Fibroblast of skin of back (primary cell): ENCODE measurements around the gene ZBP1.

Source experiments
- DNase-seq: peaks from one replicate; pipeline ENCODE4 v3.0.0-alpha.2; 2013

ZBP1 gene

DNA sequence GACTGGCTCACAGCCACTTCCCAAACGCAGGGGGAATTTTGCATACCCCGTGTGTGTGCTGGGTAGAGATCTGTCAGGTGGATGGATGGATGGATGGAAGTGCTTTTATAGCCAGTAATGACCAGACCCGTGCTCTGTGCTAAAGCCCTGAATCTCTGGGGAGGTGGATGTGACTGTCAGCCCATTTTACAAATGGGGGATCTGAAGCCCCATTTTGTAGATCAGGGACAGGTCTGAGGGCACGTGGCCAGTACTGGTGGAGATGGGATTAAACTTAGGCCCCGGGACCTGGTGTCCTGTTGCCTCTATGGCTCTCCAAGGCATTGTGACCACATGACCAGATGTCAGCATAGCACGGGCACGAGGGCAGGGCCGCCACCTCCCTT, 38.2 kb upstream of the ZBP1 start:
- DNase-seq, result no peak

DNA sequence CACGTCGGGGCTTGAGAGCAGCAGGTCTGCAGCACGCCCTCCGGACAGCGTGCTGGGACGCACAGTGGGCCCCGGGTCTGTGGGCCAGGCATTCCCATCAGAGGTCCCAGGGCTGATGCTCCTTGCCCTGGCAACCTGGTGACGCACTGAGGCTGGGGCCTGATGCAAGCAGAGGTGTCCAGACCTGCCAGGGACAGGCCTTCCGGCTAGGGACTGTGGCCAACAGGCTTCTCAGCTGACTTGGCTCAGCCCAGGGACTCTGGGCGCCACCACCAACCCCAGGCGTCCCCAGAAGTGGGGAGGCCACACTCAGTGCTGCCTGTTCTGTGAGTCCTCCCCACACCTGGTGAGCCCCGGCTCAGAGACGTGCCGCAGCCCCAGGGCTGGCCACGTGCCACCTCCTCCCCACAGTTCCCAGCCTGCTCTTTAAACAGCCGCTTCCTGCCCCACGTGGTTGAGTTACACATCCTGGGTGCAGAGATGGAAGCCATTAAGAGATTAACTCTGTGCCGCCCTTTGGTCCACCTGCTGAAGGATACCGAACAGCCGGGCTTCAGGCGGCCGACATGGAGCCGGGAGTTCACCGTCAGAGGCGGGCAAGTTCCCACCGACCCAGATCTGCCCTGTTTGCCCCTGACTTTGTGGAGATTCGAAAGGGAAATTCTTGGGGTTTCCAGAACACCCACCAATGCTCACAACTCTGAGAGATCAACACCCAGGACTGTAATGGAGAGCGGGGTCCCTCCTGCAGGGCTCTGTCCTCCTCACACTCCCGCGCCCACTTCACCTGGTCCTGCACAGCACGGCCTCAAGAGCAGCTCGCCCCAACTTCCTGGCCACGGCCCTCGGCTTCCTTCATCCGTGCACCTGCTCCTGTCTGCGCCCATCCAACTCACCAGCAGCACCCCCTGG, 37.6 kb upstream of the ZBP1 start:
- no peak for DNase-seq

DNA sequence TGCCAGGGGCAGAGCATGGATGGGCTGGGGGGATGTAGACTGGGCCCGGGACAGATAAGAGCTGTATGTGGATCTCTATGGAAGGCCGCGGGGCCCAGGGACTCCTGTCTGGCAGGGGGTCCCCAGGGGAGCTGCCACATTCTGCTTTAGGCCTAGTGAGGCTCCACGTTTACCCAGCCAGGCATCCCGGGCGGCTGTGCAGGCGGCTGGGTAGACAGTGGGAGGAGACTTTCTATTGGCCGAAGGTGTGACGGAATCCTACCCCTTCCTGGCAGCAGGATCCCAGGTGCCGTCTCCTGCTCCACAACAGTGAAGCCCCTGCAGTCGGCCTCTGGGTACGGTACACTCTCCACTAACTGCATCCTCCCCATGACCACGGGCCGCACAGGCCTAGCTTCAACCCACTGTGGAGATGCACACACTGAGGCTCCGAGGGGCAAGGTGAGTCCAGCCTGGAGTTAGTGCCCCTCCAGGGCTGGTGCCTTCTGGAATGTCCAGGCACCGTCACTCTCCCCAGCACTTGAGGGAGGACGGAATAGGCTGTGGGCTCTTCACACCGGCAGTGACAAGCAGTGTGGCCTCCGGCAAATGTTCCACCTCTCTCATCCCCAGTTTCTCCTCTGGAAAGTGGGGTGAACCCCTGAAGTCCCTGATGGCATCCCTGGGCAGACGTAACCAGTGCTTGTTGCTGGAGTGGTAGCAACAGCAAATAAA, 36.8 kb upstream of the ZBP1 start:
- DNase-seq, result no peak

- DNase-seq, result no peak
These were observed 36.1 kb upstream of the ZBP1 start for GRCh38 chr20:57656252-57656820.

DNA sequence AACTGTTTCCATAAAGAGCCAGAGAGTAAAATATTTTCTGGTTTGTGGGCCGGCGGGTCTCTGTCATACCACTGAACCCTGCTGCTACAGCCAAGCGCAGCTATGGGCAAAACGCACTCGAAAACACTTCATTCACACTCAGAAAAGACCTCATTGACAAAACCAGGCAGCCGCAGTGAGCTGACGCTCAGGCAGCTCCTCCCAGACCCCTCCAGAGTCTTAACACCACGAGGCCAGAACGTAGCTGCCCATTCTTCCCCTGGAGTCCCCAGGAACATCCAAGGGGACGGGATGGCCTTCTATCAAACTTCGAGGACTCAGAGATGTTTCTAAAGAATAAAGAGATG, 35.6 kb upstream of the ZBP1 start:
- DNase-seq, result no peak

DNA sequence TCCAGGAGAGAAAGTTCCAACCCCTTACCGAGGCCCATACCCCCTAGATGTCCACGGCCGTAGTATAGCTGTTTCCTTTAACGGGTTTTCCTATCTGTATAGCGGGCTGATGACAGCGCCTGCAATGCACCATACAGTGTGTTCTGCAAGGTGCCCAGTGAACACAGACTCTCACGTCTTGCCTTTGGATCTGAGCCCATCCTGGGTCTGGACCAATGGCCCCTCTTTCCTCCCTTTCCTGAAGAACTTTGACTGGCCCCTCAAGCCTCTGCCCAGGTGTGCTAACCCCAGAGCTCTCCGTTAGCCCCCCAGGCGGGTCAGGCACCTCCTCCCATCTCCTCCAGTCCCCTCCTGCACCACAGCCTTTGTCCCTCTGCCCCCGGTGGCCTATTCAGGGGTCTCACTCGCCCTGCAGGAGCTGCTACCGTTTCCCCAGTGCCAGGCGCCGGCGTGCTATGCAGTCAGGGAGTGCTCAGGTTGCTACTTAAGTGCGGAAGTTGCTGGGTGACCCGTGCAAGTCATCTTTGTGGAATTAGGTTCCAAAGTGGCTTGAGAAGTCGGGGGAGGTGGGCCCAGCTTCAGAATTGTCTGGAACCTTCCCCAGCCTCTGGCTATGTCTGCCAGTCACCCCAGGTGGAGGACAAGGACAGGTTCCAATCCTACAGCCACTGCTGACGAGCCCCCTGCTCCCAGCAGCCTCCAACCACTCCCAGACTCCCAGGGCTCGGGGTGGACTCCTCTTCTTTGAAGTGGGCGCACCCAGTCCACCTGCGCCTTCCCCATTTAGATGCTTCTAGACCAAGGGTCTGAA, 35.0 kb upstream of the ZBP1 start:
- DNase-seq, result no peak

- peak; percentile 49 for DNase-seq
These were observed 34.3 kb upstream of the ZBP1 start for GRCh38 chr20:57654363-57654997.

DNA sequence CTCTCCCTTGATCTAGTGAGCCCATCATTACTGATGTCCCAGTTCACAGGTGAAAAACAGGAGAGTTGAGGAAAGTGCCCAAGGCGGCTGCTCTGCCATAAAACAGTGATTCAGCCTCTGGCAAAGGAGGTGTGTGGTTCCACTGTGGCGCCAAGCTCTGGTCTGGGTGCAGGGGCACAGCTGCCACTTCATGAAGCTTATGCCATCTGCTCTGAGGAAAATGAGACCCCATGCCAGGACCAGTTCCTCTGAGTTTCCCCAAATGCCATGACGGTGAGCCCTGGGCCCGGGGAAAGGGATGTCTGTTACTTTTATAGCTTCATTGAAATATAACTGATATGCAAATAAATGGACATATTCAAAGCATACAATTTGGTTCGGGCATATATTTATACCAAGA, 33.7 kb upstream of the ZBP1 start:
- DNase-seq, result no peak

GRCh38 chr20:57653546-57653900, 33.3 kb upstream of the ZBP1 start:
- DNase-seq, result no peak

DNA sequence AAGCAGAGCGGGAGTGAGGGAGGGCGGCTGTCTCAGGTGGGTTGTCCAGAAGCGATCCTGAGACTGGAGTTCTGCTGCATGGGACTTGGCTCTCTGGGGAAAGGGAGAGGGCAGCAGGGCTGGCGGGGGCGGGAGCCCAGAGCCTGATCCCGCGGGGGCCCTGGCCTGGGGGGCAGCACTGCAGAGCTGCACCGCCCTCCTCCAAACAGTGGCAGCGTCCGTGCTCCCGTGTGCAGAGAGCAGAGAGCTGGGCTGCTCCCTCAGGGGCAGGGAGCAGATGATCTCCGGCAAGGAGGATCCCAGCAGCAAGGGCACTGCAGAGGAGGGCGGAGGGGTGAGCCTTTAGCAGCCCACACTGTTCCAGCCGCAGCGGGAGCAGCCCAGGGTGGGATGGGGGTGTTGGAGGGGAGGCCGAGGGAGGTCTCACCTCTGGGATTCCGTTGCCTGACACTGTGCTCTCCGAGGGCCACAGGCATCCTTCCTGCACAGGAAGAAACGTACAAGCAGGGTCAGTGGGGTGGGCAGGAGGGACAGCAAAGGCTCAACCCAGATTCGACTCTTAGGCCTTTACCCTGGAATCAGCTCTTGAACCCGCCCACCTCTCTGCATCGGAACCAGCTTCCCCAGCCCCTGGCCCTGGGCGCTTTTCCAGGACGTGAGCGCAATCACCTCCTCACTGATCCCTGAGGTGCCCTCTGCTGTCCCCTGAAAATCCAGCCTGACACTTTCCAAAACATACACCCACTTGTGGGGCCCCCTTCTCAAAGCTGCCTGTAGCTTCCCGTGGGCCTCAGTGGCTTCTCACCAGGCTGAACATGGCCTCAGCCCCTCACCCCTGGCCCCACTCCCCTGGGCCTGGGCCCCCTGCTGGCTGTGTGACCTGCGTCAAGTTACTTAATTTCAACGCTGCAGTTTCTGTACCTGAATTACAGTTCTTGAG, 32.6 kb upstream of the ZBP1 start:
- DNase-seq, result no peak

GRCh38 chr20:57651881-57652605, 31.8 kb upstream of the ZBP1 start:
- DNase-seq, result no peak

GRCh38 chr20:57650756-57651483, 30.7 kb upstream of the ZBP1 start:
- no peak for DNase-seq

DNA sequence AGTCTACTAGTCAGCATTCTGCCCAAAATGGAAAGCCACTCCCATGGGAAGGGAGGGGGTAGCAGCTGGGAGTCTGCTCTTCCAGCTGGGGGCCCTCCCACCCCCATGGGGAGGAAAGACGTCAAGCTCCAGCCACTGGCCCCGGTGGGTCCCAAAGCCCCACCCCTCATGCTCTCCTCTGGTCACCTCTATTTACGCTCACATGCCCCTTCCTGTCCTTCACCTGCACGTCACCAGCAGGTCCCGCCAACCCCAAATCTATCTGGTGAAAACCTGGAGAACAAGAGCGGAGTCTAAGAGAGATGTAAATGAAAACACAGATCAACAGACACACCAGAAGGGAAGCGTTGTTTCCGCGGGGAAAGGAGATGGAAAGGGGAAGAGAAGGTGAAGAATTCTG, 30.0 kb upstream of the ZBP1 start:
- DNase-seq, result no peak

- no peak for DNase-seq
These were observed 29.4 kb upstream of the ZBP1 start for GRCh38 chr20:57649617-57650015.

DNA sequence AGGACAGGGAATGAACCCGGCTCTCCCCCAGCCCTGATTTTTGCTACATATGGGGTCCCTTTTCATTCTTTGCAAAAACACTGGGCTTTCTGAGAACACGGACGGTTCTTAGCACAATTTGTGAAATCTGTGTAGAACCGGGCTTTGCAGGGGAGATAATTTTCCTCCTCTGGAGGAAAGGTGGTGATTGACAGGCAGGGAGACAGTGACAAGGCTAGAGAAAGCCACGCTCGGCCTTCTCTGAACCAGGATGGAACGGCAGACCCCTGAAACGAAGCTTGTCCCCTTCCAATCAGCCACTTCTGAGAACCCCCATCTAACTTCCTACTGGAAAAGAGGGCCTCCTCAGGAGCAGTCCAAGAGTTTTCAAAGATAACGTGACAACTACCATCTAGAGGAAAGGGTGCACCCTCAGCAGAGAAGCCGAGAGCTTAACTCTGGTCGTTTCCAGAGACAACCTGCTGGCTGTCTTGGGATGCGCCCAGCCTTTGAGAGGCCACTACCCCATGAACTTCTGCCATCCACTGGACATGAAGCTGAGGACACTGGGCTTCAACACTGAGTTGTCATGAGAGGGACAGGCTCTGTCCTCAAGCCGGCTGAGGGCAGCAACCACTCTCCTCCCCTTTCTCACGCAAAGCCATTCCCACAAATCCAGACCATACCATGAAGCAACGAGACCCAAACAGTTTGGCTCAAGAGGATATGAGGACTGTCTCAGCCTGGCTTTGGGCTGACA, 28.8 kb upstream of the ZBP1 start:
- DNase-seq, result no peak

GRCh38 chr20:57647933-57648785, 27.9 kb upstream of the ZBP1 start:
- no peak for DNase-seq

DNA sequence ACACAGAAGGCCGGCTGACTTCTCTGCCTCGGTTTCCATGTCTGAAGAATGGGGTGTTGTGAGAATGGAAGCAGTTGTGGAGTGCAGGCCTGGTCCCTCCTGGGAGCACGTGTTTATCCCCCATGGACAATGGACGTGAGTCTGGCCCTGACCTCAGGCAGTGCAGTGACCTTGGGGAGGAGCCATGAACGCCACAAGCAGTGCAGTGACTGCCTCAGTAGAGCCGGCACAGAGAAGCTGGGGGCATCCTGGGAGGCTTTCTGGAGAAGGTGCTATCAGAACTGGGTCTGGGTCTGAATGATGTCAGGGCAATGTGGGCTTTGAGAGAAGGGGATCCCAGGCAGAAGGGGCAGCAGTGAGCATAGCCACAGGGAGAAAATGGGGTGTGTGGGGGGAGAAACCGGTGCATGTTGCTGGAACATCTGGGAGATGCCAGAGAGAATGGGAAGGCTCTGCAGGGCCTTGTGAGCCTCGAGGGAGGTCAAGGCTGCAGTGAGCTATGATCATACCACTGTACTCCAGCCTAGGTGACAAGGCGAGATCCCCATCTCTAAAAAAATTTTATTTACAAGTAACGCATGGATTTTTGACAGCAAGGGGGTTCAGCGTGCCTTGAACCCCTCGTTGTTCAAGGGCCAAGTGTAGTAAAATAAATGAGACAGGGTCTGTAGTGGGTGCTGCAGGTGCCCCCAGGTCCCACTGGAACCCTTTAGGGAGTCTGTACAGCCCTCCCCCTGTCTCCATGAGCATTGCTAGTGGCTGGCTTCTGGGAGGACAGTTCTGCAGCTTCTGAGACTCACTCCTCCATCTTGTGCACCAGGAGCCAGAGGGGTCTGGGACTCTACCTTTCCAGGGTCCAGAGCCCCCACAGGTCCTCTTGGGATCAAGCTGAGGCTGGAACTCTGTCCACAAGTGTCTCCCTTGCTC, 27.0 kb upstream of the ZBP1 start:
- no peak for DNase-seq
